ENCODE data around the gene CACNA1C.

DNA sequence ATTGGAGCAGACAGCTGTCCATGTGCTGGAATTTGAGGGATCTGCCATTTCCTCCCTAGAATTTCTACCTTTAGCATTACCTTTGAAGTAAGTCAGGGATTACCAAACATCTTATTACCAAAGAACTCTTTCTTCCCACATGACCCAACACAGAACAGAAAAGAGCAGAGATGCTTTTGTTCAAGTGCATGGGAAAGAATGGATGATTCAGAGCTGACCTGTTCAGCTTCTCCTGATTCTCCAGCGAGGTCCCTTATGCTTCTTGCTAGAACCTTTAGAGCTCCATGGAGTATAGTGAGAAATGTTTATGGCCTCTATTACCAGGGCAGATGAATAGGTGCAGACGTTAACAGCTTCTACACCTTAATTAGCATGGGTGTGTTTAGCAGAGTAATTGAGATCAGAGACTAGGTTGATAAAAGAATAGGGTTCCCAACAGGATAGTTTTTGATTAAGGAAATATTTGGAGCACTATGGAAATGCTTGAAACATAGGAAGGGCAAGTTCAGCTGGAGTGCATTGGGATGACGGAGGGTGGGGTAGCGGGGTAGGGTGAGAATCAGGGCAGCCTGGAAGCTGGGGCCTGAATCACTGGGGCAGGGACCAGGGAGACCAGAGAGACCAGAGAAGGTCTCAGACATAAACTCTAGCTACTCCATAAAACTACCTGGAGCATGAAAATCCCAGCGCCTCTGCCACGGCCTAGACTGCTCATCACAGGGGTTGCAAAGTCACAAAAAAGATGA is 223.7 kb downstream of the CACNA1C start:
- TF ChIP-seq GATA2 (IDR thresholded peaks at IDR 0.05; ENCODE audit: low read depth, low read length) = no peak
- no peak for TF ChIP-seq GATA3 (IDR thresholded peaks at IDR 0.05; ENCODE audit: low read depth, low read length)
